Adrenal gland (tissue), 5 donors: ENCODE results near the gene ZNF43.

ENCODE experiments used
- CTCF ChIP-seq, 6 experiments: fragments of 450-650 bp in 4 of 6; fragments of 200-600 bp in 2 of 6; sonication (generic) in 1 of 6; IDR thresholded peaks; 1 replicate in 5 of 6; 2 replicates in 1 of 6; pipeline versions ENCODE4 v1.5.1 to v1.8.0; 2016 to 2021; ENCODE audit warnings: antibody characterized with exemption in 6 of 6, mild to moderate bottlenecking in 2 of 6, moderate library complexity in 1 of 6
- POLR2A ChIP-seq, 2 donors: fragments of 450-650 bp; IDR thresholded peaks; one replicate each; pipeline ENCODE4 v1.6.1; 2017; ENCODE audit warnings: antibody characterized with exemption in 2 of 2, mild to moderate bottlenecking in 2 of 2, moderate library complexity in 1 of 2
- donor health status: DM: no; HTN: no; CAD: no.

- TF ChIP-seq CTCF (IDR thresholded peaks at IDR 0.05) (no peak), POLR2A (IDR thresholded peaks at IDR 0.05) (no peak)
These were observed 21.0 kb upstream of the ZNF43 start for GRCh38 chr19:21856773-21857514.
